Esophagus muscularis mucosa (tissue), 4 donors: ENCODE measurements around the gene TBKBP1. TPM values are rescaled to one million over a fixed set of nuclear protein-coding genes. Genes with fewer than 3 reads are reported as not detected.

Source experiments
- DNase-seq: peaks from one replicate; pipeline ENCODE4 v3.0.0-alpha.2; 2017; ENCODE audit errors: extremely low spot score
- H3K27ac ChIP-seq, 4 donors: fragments of 200-600 bp; sonication (generic); replicated peaks in 1 of 4; 1 replicate in 3 of 4; 2 replicates in 1 of 4; pipeline ENCODE4 v1.5.1; 2016 to 2019; ENCODE audit warnings: mild to moderate bottlenecking in 1 of 4
- H3K27me3 ChIP-seq, 4 donors: fragments of 200-600 bp; sonication (generic); one replicate each; pipeline versions ENCODE4 v1.5.1 to v1.6.0; 2016 to 2019
- H3K36me3 ChIP-seq, 4 donors: fragments of 200-600 bp; sonication (generic); one replicate each; pipeline ENCODE4 v1.5.1; 2016 to 2019
- H3K4me1 ChIP-seq, 4 donors: fragments of 200-600 bp; sonication (generic); one replicate each; pipeline ENCODE4 v1.5.1; 2016 to 2019
- H3K4me3 ChIP-seq, 4 donors: fragments of 200-600 bp; sonication (generic); 1 replicate in 2 of 4; 2 replicates in 2 of 4; pipeline ENCODE4 v1.5.1; 2016 to 2019; ENCODE audit warnings: mild to moderate bottlenecking in 4 of 4, moderate library complexity in 1 of 4
- H3K9me3 ChIP-seq, 4 donors: fragments of 200-600 bp; sonication (generic); 1 replicate in 3 of 4; 2 replicates in 1 of 4; pipeline ENCODE4 v1.5.1; 2016 to 2019
- EP300 ChIP-seq: sonication (generic); formaldehyde crosslinking; IDR thresholded peaks from one replicate; pipeline ENCODE4 v1.6.1; 2017; ENCODE audit warnings: antibody characterized with exemption
- POLR2A ChIP-seq: fragments of 450-650 bp; IDR thresholded peaks from one replicate; pipeline ENCODE4 v1.6.1; 2017; ENCODE audit warnings: antibody characterized with exemption, moderate library complexity, mild to moderate bottlenecking, low read depth
- POLR2AphosphoS5 ChIP-seq, 2 donors: sonication (generic); formaldehyde crosslinking; IDR thresholded peaks; one replicate each; pipeline ENCODE4 v1.6.1; 2017; ENCODE audit warnings: antibody characterized with exemption in 2 of 2
- WGBS: methylation state at CpG from one replicate; pipeline ENCODE4 v1.1.5; 2018; 5-methylcytosine and 5-hydroxymethylcytosine counted together
- intact Hi-C: fragments of 100-400 bp; cut with DNase I; formaldehyde crosslinking; loops from one replicate; pipeline ENCODE4 v1.15.1; 2023
- total RNA-seq, 4 donors: library from RNA; depleted of rRNA; stranded (reverse); fragments of >200 nt; gene quantifications; one replicate each; pipeline versions ENCODE4 v1.1.0 to v1.2.1, GENCODE V29; 2016
- TF ChIP-seq, protein P1 (sequence below), 3 experiments: fragments of 200-600 bp in 2 of 3; fragments of 450-650 bp in 1 of 3; sonication (generic) in 2 of 3; IDR thresholded peaks; one replicate each; pipeline ENCODE4 v1.5.1; 2017 to 2019; ENCODE audit warnings: antibody characterized with exemption in 3 of 3, mild to moderate bottlenecking in 2 of 3, moderate library complexity in 1 of 3

The TBKBP1 gene
- total RNA-seq, 4 donors from 2014 or later = 11.9 to 26.9 (median 21.2) TPM

GRCh38 chr17:47728214-47728877 lies 34.4 kb downstream of the TBKBP1 start:
- WGBS = 89% methylated on average over 4 of the region's 4 CpGs
- TF ChIP-seq POLR2A (no peak), POLR2AphosphoS5 (IDR thresholded peaks at IDR 0.05) (no peak), EP300 (no peak)
- TF ChIP-seq, protein P1, sequence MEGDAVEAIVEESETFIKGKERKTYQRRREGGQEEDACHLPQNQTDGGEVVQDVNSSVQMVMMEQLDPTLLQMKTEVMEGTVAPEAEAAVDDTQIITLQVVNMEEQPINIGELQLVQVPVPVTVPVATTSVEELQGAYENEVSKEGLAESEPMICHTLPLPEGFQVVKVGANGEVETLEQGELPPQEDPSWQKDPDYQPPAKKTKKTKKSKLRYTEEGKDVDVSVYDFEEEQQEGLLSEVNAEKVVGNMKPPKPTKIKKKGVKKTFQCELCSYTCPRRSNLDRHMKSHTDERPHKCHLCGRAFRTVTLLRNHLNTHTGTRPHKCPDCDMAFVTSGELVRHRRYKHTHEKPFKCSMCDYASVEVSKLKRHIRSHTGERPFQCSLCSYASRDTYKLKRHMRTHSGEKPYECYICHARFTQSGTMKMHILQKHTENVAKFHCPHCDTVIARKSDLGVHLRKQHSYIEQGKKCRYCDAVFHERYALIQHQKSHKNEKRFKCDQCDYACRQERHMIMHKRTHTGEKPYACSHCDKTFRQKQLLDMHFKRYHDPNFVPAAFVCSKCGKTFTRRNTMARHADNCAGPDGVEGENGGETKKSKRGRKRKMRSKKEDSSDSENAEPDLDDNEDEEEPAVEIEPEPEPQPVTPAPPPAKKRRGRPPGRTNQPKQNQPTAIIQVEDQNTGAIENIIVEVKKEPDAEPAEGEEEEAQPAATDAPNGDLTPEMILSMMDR (IDR thresholded peaks at IDR 0.05) = no peak
- no peaks in the 10 kb centered on the region for H3K36me3 ChIP-seq

GRCh38 chr17:47729476-47729875 lies 35.5 kb downstream of the TBKBP1 start:
- Histone ChIP-seq H3K36me3 (no peaks in the 10 kb centered on the region), H3K27me3 (peaks cover 0 to 91% (median 25%) of the 10 kb centered on the region in 4 donors), H3K4me3 (no peak overlapping the region), H3K9me3 (no peaks in the 10 kb centered on the region), H3K4me1 (peaks cover 3 to 16% (median 14%) of the 10 kb centered on the region in 4 donors), H3K27ac (no peak overlapping the region)
- DNase-seq = no peak
- intact Hi-C loops = no loop called here
- WGBS = 79% methylated on average over 6 of the region's 8 CpGs
- no peak for TF ChIP-seq POLR2AphosphoS5 (IDR thresholded peaks at IDR 0.05)
- TF ChIP-seq, protein P1 (IDR thresholded peaks at IDR 0.05) = no peak
- TF ChIP-seq POLR2A = no peak
- TF ChIP-seq EP300 = no peak

More at GRCh38 chr17:47728214-47728877, 34.4 kb downstream of the TBKBP1 start:
- Histone ChIP-seq H3K27ac (no peak overlapping the region), H3K4me3 (no peak overlapping the region), H3K27me3 (peaks cover 0 to 90% (median 18%) of the 10 kb centered on the region in 4 donors), H3K9me3 (no peaks in the 10 kb centered on the region), H3K4me1 (peaks cover 2 to 7% (median 7%) of the 10 kb centered on the region in 4 donors)
- no peak for DNase-seq
- intact Hi-C loops = no loop called here

GRCh38 chr17:47730681-47731080 lies 36.7 kb downstream of the TBKBP1 start:
- Histone ChIP-seq H3K4me3 (no peak overlapping the region), H3K4me1 (peaks cover 3 to 16% (median 14%) of the 10 kb centered on the region in 4 donors), H3K27ac (no peak overlapping the region), H3K27me3 (peaks cover 0 to 91% (median 26%) of the 10 kb centered on the region in 4 donors), H3K36me3 (no peaks in the 10 kb centered on the region), H3K9me3 (no peaks in the 10 kb centered on the region)
- 84% methylated on average over 4 of the region's 4 CpGs for WGBS
- TF ChIP-seq EP300 (no peak), POLR2AphosphoS5 (IDR thresholded peaks at IDR 0.05) (no peak), POLR2A (no peak)
- intact Hi-C loops = no loop called here
- no peak for DNase-seq

DNA sequence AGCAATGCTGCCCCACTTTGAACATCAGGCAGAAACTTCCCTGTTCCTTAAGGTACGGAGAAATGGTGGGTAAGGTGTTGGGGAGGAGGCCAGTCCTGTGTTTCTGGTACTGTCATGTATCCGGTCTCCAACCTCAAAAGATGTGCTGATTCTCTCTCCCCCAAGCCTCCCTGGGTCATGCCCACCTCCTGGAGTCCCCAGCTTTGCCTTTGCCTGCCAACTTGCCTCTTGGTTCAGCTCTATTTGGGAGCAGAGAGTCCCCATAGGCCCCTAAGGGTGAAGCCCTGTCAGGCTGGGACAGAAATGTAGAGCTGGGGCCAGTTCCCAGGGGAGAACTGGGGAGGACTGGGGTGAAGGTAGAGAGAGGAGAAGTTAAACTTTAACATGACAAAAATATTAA lies 37.4 kb downstream of the TBKBP1 start:
- H3K36me3 ChIP-seq = no peaks in the 10 kb centered on the region
- no peak overlapping the region for H3K4me3 ChIP-seq
- peaks cover 0 to 89% (median 26%) of the 10 kb centered on the region in 4 donors for H3K27me3 ChIP-seq
- 78% methylated on average over 1 of the region's 2 CpGs for WGBS
- no peak for DNase-seq
- no peak for TF ChIP-seq POLR2A
- TF ChIP-seq, protein P1 (IDR thresholded peaks at IDR 0.05) = no peak
- TF ChIP-seq POLR2AphosphoS5 (IDR thresholded peaks at IDR 0.05) = no peak
- no peak for TF ChIP-seq EP300
- H3K27ac ChIP-seq = no peak overlapping the region
- intact Hi-C loops = no loop called here
- H3K4me1 ChIP-seq = peaks cover 3 to 16% (median 14%) of the 10 kb centered on the region in 4 donors
- H3K9me3 ChIP-seq = no peaks in the 10 kb centered on the region

GRCh38 chr17:47732399-47733046 lies 38.6 kb downstream of the TBKBP1 start:
- peaks cover 3 to 16% (median 14%) of the 10 kb centered on the region in 4 donors for H3K4me1 ChIP-seq
- peaks cover 0 to 87% (median 23%) of the 10 kb centered on the region in 4 donors for H3K27me3 ChIP-seq
- H3K36me3 ChIP-seq = no peaks in the 10 kb centered on the region
- WGBS = 40% methylated on average over 12 of the region's 12 CpGs
- H3K9me3 ChIP-seq = no peaks in the 10 kb centered on the region
- intact Hi-C loops = no loop called here
- H3K4me3 ChIP-seq = peak overlapping the region; percentile 50 to 59 (median 52)
- H3K27ac ChIP-seq = no peak overlapping the region
- no peak for DNase-seq
- TF ChIP-seq POLR2A (no peak), POLR2AphosphoS5 (IDR thresholded peaks at IDR 0.05) (no peak), EP300 (no peak)
- TF ChIP-seq, protein P1 (IDR thresholded peaks at IDR 0.05) = no peak
